MM.1S (cell line): ENCODE data around the gene PARP11.

Experiments
- DNase-seq: peaks from one replicate; pipeline ENCODE4 v3.0.0-alpha.2; 2015
- H2AFZ ChIP-seq: fragments of 300-600 bp; sonication (generic); 2 replicates; pipeline ENCODE4 v1.6.0; 2016; ENCODE audit warnings: antibody characterized with exemption, low read length
- H3F3A ChIP-seq: fragments of 300-600 bp; sonication (generic); 2 replicates; pipeline ENCODE4 v1.6.1; 2016; ENCODE audit warnings: mild to moderate bottlenecking, antibody characterized with exemption, low read length, moderate library complexity, mixed read lengths; ENCODE audit not compliant: insufficient read depth
- H3K27ac ChIP-seq: fragments of 300-600 bp; sonication (generic); 2 replicates; pipeline ENCODE4 v1.5.1; 2016; ENCODE audit warnings: mild to moderate bottlenecking, low read length
- H3K27me3 ChIP-seq: fragments of 300-600 bp; sonication (generic); replicated peaks from 2 replicates; pipeline ENCODE4 v1.6.0; 2016; ENCODE audit warnings: low read length; ENCODE audit not compliant: insufficient read depth
- H3K36me3 ChIP-seq: fragments of 300-600 bp; sonication (generic); replicated peaks from 2 replicates; pipeline ENCODE4 v1.6.1; 2016; ENCODE audit warnings: mild to moderate bottlenecking, low read length, mixed read lengths; ENCODE audit not compliant: insufficient read depth
- H3K4me1 ChIP-seq: fragments of 300-600 bp; sonication (generic); 2 replicates; pipeline ENCODE4 v1.6.1; 2016; ENCODE audit warnings: low read length, mixed read lengths
- H3K4me2 ChIP-seq: fragments of 300-600 bp; sonication (generic); 2 replicates; pipeline ENCODE4 v1.6.0; 2016; ENCODE audit warnings: low read depth, low read length
- H3K4me3 ChIP-seq: fragments of 300-600 bp; sonication (generic); 2 replicates; pipeline ENCODE4 v1.5.1; 2016; ENCODE audit warnings: low read length, mixed read lengths
- H3K79me2 ChIP-seq: fragments of 300-600 bp; sonication (generic); 2 replicates; pipeline ENCODE4 v1.6.1; 2016; ENCODE audit warnings: mixed run types, low read length, mixed read lengths
- H3K9ac ChIP-seq: fragments of 300-600 bp; sonication (generic); 2 replicates; pipeline ENCODE4 v1.6.1; 2016; ENCODE audit warnings: low read length, mixed read lengths
- H3K9me2 ChIP-seq: fragments of 300-600 bp; sonication (generic); replicated peaks from 2 replicates; pipeline ENCODE4 v1.6.1; 2016; ENCODE audit warnings: mild to moderate bottlenecking, low read length, mixed read lengths; ENCODE audit not compliant: insufficient read depth
- H3K9me3 ChIP-seq: fragments of 300-600 bp; sonication (generic); replicated peaks from 2 replicates; pipeline ENCODE4 v1.6.1; 2016; ENCODE audit warnings: mild to moderate bottlenecking, low read length, mixed read lengths; ENCODE audit not compliant: insufficient read depth
- H4K20me1 ChIP-seq: fragments of 300-600 bp; sonication (generic); 2 replicates; pipeline ENCODE4 v1.6.1; 2016; ENCODE audit warnings: mild to moderate bottlenecking, low read length, moderate library complexity, mixed read lengths; ENCODE audit not compliant: insufficient read depth
- CTCF ChIP-seq: fragments of 300-600 bp; sonication (generic); IDR thresholded peaks from 2 replicates; pipeline ENCODE4 v1.5.1; 2016; ENCODE audit warnings: antibody characterized with exemption, low read length, mixed read lengths
- EZH2 ChIP-seq: fragments of 300-600 bp; sonication (generic); optimal IDR thresholded peaks from 2 replicates; pipeline ENCODE3; 2017; ENCODE audit warnings: low read depth, mild to moderate bottlenecking, antibody characterized with exemption, low read length, mixed read lengths
- EZH2phosphoT487 ChIP-seq: fragments of 300-600 bp; sonication (generic); IDR thresholded peaks from 2 replicates; pipeline ENCODE4 v1.6.1; 2018; ENCODE audit warnings: antibody characterized with exemption, low read length

The PARP11 gene

GRCh38 chr12:3872800-3873636 is at the start of gene PARP11:
TSS of gene PARP11 (minus strand) at chr12:3873399. CDS start at chr12:3873229, 170 bp downstream.
- DNase-seq: peak; percentile 98
- Histone ChIP-seq H3K4me2 (peak within 1 kb of the TSS; percentile 86), H3K9me3 (no peaks in the 10 kb centered on the region), H4K20me1 (no peaks in the 10 kb centered on the region), H3K4me3 (peak within 1 kb of the TSS; percentile 71), H3F3A (no peaks in the 10 kb centered on the region), H3K27me3 (peaks cover 5% of the 10 kb centered on the region; the same call in 1 of the 2 replicates), H3K27ac (peak within 1 kb of the TSS; percentile 45; the same call in 1 of the 2 replicates), H2AFZ (peak within 1 kb of the TSS; percentile 81), H3K9ac (peak within 1 kb of the TSS; percentile 59), H3K4me1 (peaks cover 7% of the 10 kb centered on the region), H3K9me2 (no peaks in the 10 kb centered on the region), H3K36me3 (no peaks in the 10 kb centered on the region), H3K79me2 (0 out of 2 replicates have a peak, but pooled peaks cover 13% of the 10 kb centered on the region)
- TF ChIP-seq EZH2phosphoT487 (no peak), EZH2 (no peak), CTCF (no peak)

GRCh38 chr12:3922033-3922432 is 48.8 kb upstream of the PARP11 start:
- H3K9me2 ChIP-seq: no peaks in the 10 kb centered on the region

GRCh38 chr12:3921526-3921925 is 48.3 kb upstream of the PARP11 start:
- no peak overlapping the region for H2AFZ ChIP-seq
- no peaks in the 10 kb centered on the region for H3K9me2 ChIP-seq
- TF ChIP-seq EZH2phosphoT487 (no peak), CTCF (no peak), EZH2 (no peak)
- H3K36me3 ChIP-seq: no peaks in the 10 kb centered on the region
- H3K79me2 ChIP-seq: no peaks in the 10 kb centered on the region
- no peak for DNase-seq
- H3K9me3 ChIP-seq: no peaks in the 10 kb centered on the region
- H4K20me1 ChIP-seq: no peaks in the 10 kb centered on the region
- no peaks in the 10 kb centered on the region for H3F3A ChIP-seq
- no peaks in the 10 kb centered on the region; the same call in 1 of the 2 replicates for H3K27me3 ChIP-seq
- no peak overlapping the region for H3K4me3 ChIP-seq
- no peak overlapping the region for H3K4me2 ChIP-seq
- H3K4me1 ChIP-seq: no peaks in the 10 kb centered on the region
- no peak overlapping the region for H3K9ac ChIP-seq
- H3K27ac ChIP-seq: no peak overlapping the region

More at GRCh38 chr12:3922033-3922432, 48.8 kb upstream of the PARP11 start:
- H3K4me3 ChIP-seq: no peak overlapping the region
- H3K79me2 ChIP-seq: no peaks in the 10 kb centered on the region
- TF ChIP-seq EZH2phosphoT487 (no peak), EZH2 (no peak), CTCF (no peak)
- DNase-seq: no peak
- no peaks in the 10 kb centered on the region for H3K9me3 ChIP-seq
- no peaks in the 10 kb centered on the region for H3F3A ChIP-seq
- no peak overlapping the region for H2AFZ ChIP-seq
- no peak overlapping the region for H3K4me2 ChIP-seq
- H3K9ac ChIP-seq: no peak overlapping the region
- H3K36me3 ChIP-seq: no peaks in the 10 kb centered on the region
- no peaks in the 10 kb centered on the region; the same call in 1 of the 2 replicates for H3K27me3 ChIP-seq
- no peak overlapping the region for H3K27ac ChIP-seq
- no peaks in the 10 kb centered on the region for H4K20me1 ChIP-seq
- H3K4me1 ChIP-seq: no peaks in the 10 kb centered on the region
